Muscle layer of colon (tissue), 2 donors: ENCODE data around the gene BCL6.

Experiments
- H3K27ac ChIP-seq: one replicate; pipeline ENCODE4 v1.7.0; 2013; ENCODE audit warnings: low read depth, mild to moderate bottlenecking, low read length, moderate library complexity
- H3K27me3 ChIP-seq, 2 donors: one replicate each; pipeline ENCODE4 v1.7.0; 2013; ENCODE audit warnings: low read length in 2 of 2, mild to moderate bottlenecking in 2 of 2; ENCODE audit not compliant: insufficient read depth in 2 of 2, control insufficient read depth in 1 of 2
- H3K36me3 ChIP-seq: one replicate; pipeline ENCODE4 v1.7.0; 2013; ENCODE audit warnings: mild to moderate bottlenecking, low read length; ENCODE audit not compliant: insufficient read depth
- H3K4me1 ChIP-seq: one replicate; pipeline ENCODE4 v1.7.0; 2013; ENCODE audit warnings: mild to moderate bottlenecking, low read length; ENCODE audit not compliant: insufficient read depth
- H3K4me3 ChIP-seq, 2 donors: one replicate each; pipeline ENCODE4 v1.7.0; 2013; ENCODE audit warnings: low read length in 2 of 2, low read depth in 1 of 2, mild to moderate bottlenecking in 1 of 2, moderate library complexity in 1 of 2
- H3K9ac ChIP-seq: one replicate; pipeline ENCODE4 v1.7.0; 2013; ENCODE audit warnings: low read length
- H3K9me3 ChIP-seq: one replicate; pipeline ENCODE4 v1.7.0; 2013; ENCODE audit warnings: mild to moderate bottlenecking, low read length
- donor health status: abdominal sarcoma.
- donor health status: Adenocarcinoma of cecum.

Gene BCL6

GRCh38 chr3:187758318-187758955, 13.2 kb upstream of the BCL6 start:
- Histone ChIP-seq H3K9ac (no peak overlapping the region), H3K4me3 (no peak overlapping the region), H3K27ac (no peak overlapping the region), H3K9me3 (no peaks in the 10 kb centered on the region), H3K27me3 (no peaks in the 10 kb centered on the region), H3K36me3 (no peaks in the 10 kb centered on the region), H3K4me1 (peaks cover 1% of the 10 kb centered on the region)

GRCh38 chr3:187753516-187753915, 8.2 kb upstream of the BCL6 start:
- Histone ChIP-seq H3K27ac (no peak overlapping the region), H3K4me3 (no peak overlapping the region), H3K27me3 (no peaks in the 10 kb centered on the region), H3K9me3 (no peaks in the 10 kb centered on the region), H3K9ac (no peak overlapping the region), H3K36me3 (no peaks in the 10 kb centered on the region), H3K4me1 (peaks cover 19% of the 10 kb centered on the region)

- H3K27me3 ChIP-seq, result no peaks in the 10 kb centered on the region
- peak overlapping the region in 1 of 2 donors; percentile 41 for H3K4me3 ChIP-seq
- no peak overlapping the region for H3K27ac ChIP-seq
- H3K9ac ChIP-seq, result no peak overlapping the region
- H3K4me1 ChIP-seq, result peaks cover 28% of the 10 kb centered on the region
- no peaks in the 10 kb centered on the region for H3K36me3 ChIP-seq
- H3K9me3 ChIP-seq, result no peaks in the 10 kb centered on the region
These were observed 5.3 kb upstream of the BCL6 start for GRCh38 chr3:187750513-187751123.

- H3K36me3 ChIP-seq, result no peaks in the 10 kb centered on the region
- H3K27ac ChIP-seq, result peak overlapping the region; percentile 66
- H3K4me1 ChIP-seq, result peaks cover 28% of the 10 kb centered on the region
- H3K9me3 ChIP-seq, result no peaks in the 10 kb centered on the region
- no peaks in the 10 kb centered on the region for H3K27me3 ChIP-seq
- no peak overlapping the region for H3K9ac ChIP-seq
- peak overlapping the region in 1 of 2 donors; percentile 41 for H3K4me3 ChIP-seq
These were observed 4.8 kb upstream of the BCL6 start for GRCh38 chr3:187750006-187750512.

- H3K9me3 ChIP-seq, result no peaks in the 10 kb centered on the region
- H3K36me3 ChIP-seq, result no peaks in the 10 kb centered on the region
- H3K9ac ChIP-seq, result no peak overlapping the region
- peak overlapping the region; percentile 60 for H3K27ac ChIP-seq
- H3K27me3 ChIP-seq, result no peaks in the 10 kb centered on the region
- no peak overlapping the region for H3K4me3 ChIP-seq
- peaks cover 28% of the 10 kb centered on the region for H3K4me1 ChIP-seq
These were observed 2.8 kb upstream of the BCL6 start for GRCh38 chr3:187748050-187748481.

- H3K9ac ChIP-seq, result no peak overlapping the region
- H3K9me3 ChIP-seq, result no peaks in the 10 kb centered on the region
- no peak overlapping the region for H3K4me3 ChIP-seq
- no peaks in the 10 kb centered on the region for H3K36me3 ChIP-seq
- peaks cover 31% of the 10 kb centered on the region for H3K4me1 ChIP-seq
- peak overlapping the region; percentile 50 for H3K27ac ChIP-seq
- H3K27me3 ChIP-seq, result no peaks in the 10 kb centered on the region
These were observed 2.2 kb upstream of the BCL6 start for GRCh38 chr3:187747506-187747905.

- H3K27ac ChIP-seq, result peak overlapping the region; percentile 100
- H3K36me3 ChIP-seq, result no peaks in the 10 kb centered on the region
- peaks cover 40% of the 10 kb centered on the region for H3K4me1 ChIP-seq
- H3K9ac ChIP-seq, result peak overlapping the region; percentile 91
- H3K4me3 ChIP-seq, result peak overlapping the region in 1 of 2 donors; percentile 76
- H3K27me3 ChIP-seq, result no peaks in the 10 kb centered on the region
- no peaks in the 10 kb centered on the region for H3K9me3 ChIP-seq
These were observed 1.4 kb upstream of the BCL6 start for GRCh38 chr3:187746442-187747281.

- Histone ChIP-seq H3K36me3 (no peaks in the 10 kb centered on the region), H3K9me3 (no peaks in the 10 kb centered on the region), H3K27ac (peak overlapping the region; percentile 100), H3K9ac (peak overlapping the region; percentile 91), H3K27me3 (no peaks in the 10 kb centered on the region), H3K4me1 (peaks cover 41% of the 10 kb centered on the region), H3K4me3 (peak overlapping the region in 1 of 2 donors; percentile 76)
These were observed 782 bp upstream of the BCL6 start for GRCh38 chr3:187746059-187746441.

- peaks cover 32% of the 10 kb centered on the region for H3K4me1 ChIP-seq
These were observed 808 bp downstream of the BCL6 start for GRCh38 chr3:187744169-187745151.

GRCh38 chr3:187743195-187744141, 1.8 kb downstream of the BCL6 start:
- Histone ChIP-seq H3K36me3 (no peaks in the 10 kb centered on the region), H3K9me3 (no peaks in the 10 kb centered on the region), H3K27me3 (no peaks in the 10 kb centered on the region), H3K27ac (peak overlapping the region; percentile 100), H3K9ac (peak overlapping the region; percentile 93), H3K4me1 (peaks cover 29% of the 10 kb centered on the region), H3K4me3 (peak overlapping the region; percentile 76 to 98)

More at GRCh38 chr3:187744169-187745151, 808 bp downstream of the BCL6 start:
- no peaks in the 10 kb centered on the region for H3K9me3 ChIP-seq
- peak overlapping the region; percentile 93 for H3K9ac ChIP-seq
- H3K27ac ChIP-seq, result peak overlapping the region; percentile 100
- no peaks in the 10 kb centered on the region for H3K36me3 ChIP-seq
- H3K4me3 ChIP-seq, result peak overlapping the region; percentile 76 to 98
- H3K27me3 ChIP-seq, result no peaks in the 10 kb centered on the region
